HT1080 (cell line): ENCODE results near the gene CDKAL1. TPM values are rescaled to one million over a fixed set of nuclear protein-coding genes. Genes with fewer than 3 reads are reported as not detected.

Experiments used
- DNase-seq: peaks from one replicate; pipeline ENCODE4 v3.0.0-alpha.2; 2015; ENCODE audit warnings: low read depth
- total RNA-seq: library from RNA; depleted of rRNA; stranded (reverse); fragments of >200 nt; shearing (Covaris generic); gene quantifications from 2 replicates; pipeline ENCODE4 v1.2.3, GENCODE V29; 2014

Gene CDKAL1
- total RNA-seq, 1 experiment from 2014 or later: 13.5 TPM

- DNase-seq: no peak
Measured at GRCh38 chr6:20670750-20671149, 136.5 kb downstream of the CDKAL1 start.

GRCh38 chr6:20672038-20672437 is 137.8 kb downstream of the CDKAL1 start:
- no peak for DNase-seq

DNA sequence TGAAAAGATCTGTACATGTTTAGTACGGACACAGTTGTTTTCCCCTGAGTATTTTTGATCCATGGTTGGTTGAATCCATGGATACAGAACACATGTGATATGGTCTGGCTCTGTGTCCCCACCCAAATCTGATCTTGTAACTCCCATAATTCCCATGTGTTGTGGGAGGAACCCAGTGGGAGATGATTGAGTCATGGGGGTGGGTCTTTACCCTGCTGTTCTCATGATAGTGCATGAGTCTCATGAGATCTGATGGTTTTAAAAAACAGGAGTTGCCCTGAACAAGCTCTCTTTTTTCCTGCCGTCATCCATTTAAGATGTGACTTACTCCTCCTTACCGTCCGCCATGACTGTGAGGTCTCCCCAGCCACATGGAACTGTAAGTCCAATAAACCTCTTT is 139.2 kb downstream of the CDKAL1 start:
- peak; percentile 2 for DNase-seq

DNA sequence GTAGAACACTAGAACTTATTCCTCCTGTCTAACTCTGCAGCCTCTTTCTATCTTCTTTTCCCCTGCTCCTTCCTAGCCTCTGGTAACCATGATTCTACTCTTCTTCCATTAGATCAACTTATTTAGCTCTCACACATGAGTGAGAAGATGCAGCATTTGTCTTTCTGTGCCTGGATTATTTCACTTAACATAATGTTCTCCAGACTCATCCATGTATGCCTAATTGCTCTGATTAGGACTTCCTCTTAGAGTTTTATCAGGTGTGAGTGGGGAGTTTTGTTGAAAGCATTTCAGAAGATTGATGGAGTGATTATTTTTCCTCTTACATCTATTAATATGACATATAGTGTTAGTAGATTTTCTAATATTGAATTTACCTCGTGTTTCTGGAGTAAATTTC is 140.4 kb downstream of the CDKAL1 start:
- no peak for DNase-seq

DNA sequence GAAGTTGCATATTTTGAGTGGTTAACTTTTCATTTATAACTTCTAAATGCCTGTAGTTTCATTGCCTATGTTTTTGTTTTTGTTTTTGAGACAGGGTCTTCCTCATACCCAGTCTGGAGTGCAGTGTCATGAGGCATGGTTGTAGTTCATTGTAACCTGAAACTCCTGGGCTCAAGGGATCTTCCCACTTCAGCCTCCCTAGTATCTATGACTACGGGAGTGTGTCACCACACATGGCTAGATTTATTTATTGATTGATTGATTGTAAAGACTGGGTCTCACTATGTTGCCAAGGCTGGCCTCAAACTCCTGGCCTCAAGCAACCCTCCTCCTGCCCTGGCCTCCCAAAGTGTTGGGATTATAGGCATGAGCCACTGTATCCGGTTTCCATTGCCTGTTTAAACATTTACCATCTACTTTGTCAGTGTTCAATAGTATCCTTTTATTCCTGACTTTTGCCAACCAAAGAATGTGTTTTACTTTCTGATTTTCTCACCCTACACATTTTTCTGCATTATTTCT is 144.6 kb downstream of the CDKAL1 start:
- peak; percentile 12 for DNase-seq

- no peak for DNase-seq
Measured at GRCh38 chr6:20680697-20681165, 146.5 kb downstream of the CDKAL1 start.

- DNase-seq: no peak
Measured at GRCh38 chr6:20681243-20681684, 147.0 kb downstream of the CDKAL1 start.

DNA sequence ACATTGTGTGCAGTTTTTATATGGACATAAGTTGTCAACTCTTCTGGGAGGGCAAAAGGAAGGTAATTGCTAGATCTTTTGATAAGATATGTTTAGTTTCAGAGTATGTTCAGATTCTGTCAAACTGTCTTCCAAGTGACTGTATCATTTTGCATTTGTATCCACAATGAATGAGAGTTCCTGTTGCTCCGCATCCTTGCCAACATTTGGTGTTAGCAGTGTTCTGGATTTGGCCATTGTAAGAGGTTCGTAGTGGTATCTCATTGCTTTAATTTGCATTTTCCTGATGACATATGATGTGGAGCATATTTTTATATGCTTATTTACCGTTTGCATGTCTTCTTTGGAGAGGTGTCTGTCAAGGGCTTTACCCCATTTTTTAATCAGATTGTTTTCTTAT is 150.2 kb downstream of the CDKAL1 start:
- DNase-seq: no peak

DNA sequence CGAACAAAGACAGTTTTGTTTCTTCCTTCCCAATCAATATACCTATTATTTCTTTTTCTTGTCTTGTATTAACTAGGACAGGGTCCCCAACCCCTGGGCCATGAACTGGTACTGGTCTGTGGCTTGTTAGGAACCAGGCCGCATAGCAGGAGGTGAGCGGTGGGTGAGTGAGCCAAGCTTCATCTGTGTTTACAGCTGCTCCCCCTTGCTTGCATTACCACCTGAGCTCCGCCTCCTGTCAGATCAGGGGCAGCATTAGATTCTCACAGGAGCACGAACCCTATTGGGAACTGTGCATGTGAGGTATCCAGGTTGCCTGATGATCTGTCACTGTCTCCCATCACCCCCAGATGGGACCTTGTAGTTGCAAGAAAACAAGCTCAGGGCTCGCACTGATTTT is 151.9 kb downstream of the CDKAL1 start:
- no peak for DNase-seq

GRCh38 chr6:20687494-20687893 is 153.2 kb downstream of the CDKAL1 start:
- no peak for DNase-seq

DNA sequence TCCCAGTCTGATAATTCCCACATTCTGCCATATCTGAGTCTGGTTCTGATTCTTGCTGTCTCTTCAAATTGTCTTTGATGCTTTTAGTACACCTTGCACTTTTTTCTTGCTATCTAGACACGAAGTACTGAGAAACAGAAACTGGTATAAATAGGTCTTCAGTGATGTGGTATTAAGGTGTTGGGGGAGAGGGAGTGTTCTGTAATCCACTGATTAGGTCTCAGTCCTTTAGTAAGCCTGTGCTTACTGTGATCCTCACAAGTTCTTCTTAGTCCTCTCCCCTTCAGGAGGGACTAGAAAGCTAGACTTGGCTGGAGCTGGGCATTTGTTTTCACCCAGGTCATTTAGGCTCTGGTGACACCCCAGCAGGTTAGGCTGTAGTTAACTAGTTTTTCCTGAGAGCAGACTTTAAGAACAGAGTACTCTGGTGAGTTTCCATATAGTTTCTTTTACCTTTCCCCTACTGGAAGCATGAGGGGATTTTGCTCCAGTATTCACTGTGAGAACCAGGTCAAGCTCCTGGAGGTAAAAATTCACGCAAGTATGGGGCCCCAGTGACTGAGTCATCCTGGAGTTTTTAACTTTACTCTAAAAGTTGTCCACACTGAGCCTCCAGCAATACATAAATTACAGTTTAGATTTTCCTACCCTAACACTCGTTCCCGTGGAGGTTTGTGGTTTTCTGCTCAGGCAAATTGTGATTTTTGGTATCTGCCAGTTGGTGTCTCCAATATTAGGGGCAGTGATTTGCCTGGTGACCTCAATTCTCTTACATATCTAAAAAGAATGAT is 154.6 kb downstream of the CDKAL1 start:
- DNase-seq: peak; percentile 8

DNA sequence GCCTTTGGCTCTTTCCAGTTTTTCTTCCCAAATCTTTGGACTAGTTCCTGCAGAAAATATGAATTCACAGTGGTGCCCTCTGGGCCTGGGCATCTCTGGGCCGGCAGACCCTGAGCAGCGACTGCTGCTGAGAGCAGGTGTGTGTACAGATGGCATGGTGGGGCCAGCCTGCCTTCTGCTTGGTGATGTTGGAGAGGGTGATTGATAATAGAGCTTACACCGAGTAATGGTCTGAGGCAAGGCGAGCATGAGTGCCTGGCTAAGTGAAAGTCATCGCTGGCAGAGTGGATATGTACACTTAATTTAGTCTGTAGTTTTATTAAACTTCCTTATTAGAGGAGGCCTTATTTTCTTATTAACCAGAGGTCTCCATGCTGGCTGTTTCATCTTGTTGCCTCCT is 156.9 kb downstream of the CDKAL1 start:
- no peak for DNase-seq

GRCh38 chr6:20692023-20692422 is 157.8 kb downstream of the CDKAL1 start:
- DNase-seq: no peak

- DNase-seq: peak; percentile 48
Measured at GRCh38 chr6:20693466-20694063, 159.3 kb downstream of the CDKAL1 start.

DNA sequence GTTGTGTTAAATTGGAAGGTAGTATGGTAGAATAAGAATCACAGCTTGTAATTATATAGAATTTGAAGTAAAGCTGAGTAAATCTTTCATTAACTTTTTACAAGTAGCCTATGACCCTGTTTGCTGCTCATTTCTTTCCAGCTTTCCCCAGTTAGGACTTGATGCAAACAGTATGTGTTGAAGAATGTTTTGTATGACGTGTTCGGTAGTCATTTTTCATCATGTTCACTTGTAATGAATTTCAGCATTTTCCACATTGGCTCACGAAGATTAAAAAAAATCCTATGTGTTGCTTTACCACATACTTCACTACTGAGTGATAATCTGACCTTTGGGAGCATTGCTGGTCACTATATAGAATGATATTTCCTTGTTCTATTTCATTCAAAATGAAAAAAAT is 162.4 kb downstream of the CDKAL1 start:
- DNase-seq: no peak

DNA sequence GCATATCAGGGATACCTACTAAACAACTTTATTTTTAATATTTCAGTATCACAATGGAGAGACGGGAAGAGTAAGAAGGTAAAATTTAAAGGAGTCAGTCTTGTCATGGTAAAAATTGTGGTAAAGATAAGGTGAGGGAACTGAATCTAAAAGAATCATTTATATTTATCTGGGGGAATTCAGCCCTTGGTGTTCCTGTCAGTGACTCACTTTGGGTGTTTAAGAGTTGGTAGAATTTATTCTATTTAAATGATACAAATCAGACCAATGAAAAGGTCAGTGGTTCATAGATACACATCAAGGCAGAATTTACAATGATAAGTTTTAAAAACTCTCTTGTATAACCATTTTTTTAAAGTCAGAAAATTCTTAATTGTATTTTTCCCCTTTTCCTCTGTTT is 164.4 kb downstream of the CDKAL1 start:
- no peak for DNase-seq

DNA sequence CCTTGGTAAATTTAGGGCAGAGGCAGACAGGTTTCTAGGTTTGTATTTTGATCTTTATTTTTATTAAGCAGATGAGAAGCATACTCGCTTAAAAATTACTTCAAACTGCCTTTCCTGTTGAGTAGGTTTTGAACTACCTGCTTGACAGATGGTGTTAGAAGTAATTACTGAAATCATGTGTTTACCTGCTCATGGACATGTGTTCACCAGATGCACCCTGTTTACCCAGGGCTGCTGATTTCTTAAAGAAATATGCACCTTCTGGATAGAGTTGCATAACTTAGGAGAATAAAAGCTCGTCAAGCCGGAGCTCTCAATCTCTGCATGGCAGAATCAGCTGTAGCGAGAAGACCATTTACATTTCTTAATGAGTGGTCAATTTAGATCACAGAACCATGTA is 165.1 kb downstream of the CDKAL1 start:
- DNase-seq: no peak

- DNase-seq: no peak
Measured at GRCh38 chr6:20700375-20700774, 166.1 kb downstream of the CDKAL1 start.

DNA sequence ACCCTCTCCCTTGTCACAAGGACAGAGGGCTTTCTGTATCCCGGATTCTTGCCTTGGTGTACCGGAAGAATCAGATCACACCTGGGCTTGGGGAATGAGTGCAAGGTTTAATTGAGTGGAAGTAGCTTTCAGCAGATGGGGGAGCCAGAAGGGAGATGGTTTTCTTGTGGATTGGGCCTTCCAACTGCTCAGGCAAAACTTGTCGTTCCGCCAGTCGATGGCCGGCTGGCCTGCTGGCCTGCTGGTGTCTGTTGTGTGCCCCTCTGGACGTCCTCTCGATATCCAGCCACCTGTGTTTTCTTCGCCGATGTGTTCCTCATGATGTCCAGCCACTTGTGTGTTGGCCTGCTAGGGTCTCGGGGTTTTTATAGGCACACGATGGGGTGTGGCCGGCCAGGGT is 168.1 kb downstream of the CDKAL1 start:
- DNase-seq: no peak

GRCh38 chr6:20703049-20703448 is 168.8 kb downstream of the CDKAL1 start:
- no peak for DNase-seq

- DNase-seq: no peak
Measured at GRCh38 chr6:20704325-20705025, 170.2 kb downstream of the CDKAL1 start.

DNA sequence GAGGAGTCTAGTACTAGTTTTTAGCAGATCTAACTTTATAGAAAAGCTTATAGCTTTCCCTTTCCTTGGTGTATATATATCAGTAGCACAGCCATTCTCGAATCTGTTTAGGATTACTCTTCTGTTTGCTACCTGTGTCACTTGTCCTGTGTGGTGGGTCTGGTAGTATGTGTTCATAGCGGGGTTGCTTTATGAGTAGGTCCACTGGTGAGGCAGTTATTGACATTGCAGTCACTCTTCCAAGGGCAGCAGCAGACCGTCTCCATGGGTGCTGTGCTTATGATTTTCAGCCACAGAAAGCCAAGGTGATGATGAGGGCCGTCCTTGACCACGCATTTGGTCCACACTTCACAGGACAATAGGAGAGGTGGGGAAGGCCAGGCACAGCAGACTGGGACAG is 171.5 kb downstream of the CDKAL1 start:
- DNase-seq: no peak
